AG04449 (cell line): ENCODE data around the gene CHCHD5.

Experiments
- CTCF ChIA-PET: fragments of 350-600 bp; formaldehyde crosslinking; extraction: SDS; loops from one replicate; lab custom pipeline; 2021; ENCODE audit warnings: antibody characterized with exemption; lab: Yijun Ruan, JAX
- POLR2A ChIA-PET: fragments of 400-600, 350-600 bp; formaldehyde crosslinking; extraction: SDS; loops from one replicate; lab custom pipeline; 2020; ENCODE audit warnings: antibody characterized with exemption, inconsistent platforms; lab: Yijun Ruan, JAX
- DNase-seq: peaks from one replicate; pipeline ENCODE4 v3.0.0-alpha.2; 2010; ENCODE audit warnings: low read depth, low spot score
- H3K4me3 ChIP-seq: 2 replicates; pipeline ENCODE4 v1.5.1; 2011; ENCODE audit warnings: low read depth, mild to moderate bottlenecking, control low read depth, low read length
- CTCF ChIP-seq: IDR thresholded peaks from one replicate; pipeline ENCODE4 v1.5.1; 2011; ENCODE audit warnings: mild to moderate bottlenecking, moderate library complexity, low read length, control low read depth, inconsistent platforms; ENCODE audit not compliant: insufficient read depth; ENCODE audit errors: missing control alignments

CHCHD5 gene

GRCh38 chr2:112626604-112627059 is 42.2 kb downstream of the CHCHD5 start:
- H3K4me3 ChIP-seq, result peak overlapping the region; percentile 9
- TF ChIP-seq CTCF, result peak; percentile 91
- no peak for DNase-seq
- POLR2A ChIA-PET, result interaction anchor here (2.7 to 10.7 kb wide), 3 partner anchors 15 to 99 kb away, joined by 14 to 102 read pairs (median 26); partner anchors contain the start of gene SLC20A1
- CTCF ChIA-PET, result interaction anchor here (0.6 to 11.3 kb wide), 25 partner anchors 11 to 315 kb away, joined by 3 to 206 read pairs (median 5); partner anchors contain the start of genes CHCHD5, NT5DC4 and SLC20A1

- CTCF ChIA-PET, result interaction anchor here (0.6 to 11.3 kb wide), 23 partner anchors 10 to 315 kb away, joined by 3 to 206 read pairs (median 5); partner anchors contain the start of genes CHCHD5, NT5DC4 and SLC20A1
- POLR2A ChIA-PET, result interaction anchor here (2.7 to 10.7 kb wide), 3 partner anchors 14 to 98 kb away, joined by 14 to 102 read pairs (median 26); partner anchors contain the start of gene SLC20A1
- peak; percentile 76 for DNase-seq
- peak overlapping the region; percentile 9; the same call in 1 of the 2 replicates for H3K4me3 ChIP-seq
- no peak for TF ChIP-seq CTCF
Observed at GRCh38 chr2:112627060-112628040, 42.9 kb downstream of the CHCHD5 start.

GRCh38 chr2:112629224-112629623 is 44.8 kb downstream of the CHCHD5 start:
- no peak for TF ChIP-seq CTCF
- ChIA-PET POLR2A (interaction anchor here (0.6 to 10.7 kb wide), 3 partner anchors 9 to 17 kb away, joined by 3 to 102 read pairs (median 26); partner anchors contain the start of gene SLC20A1), CTCF (interaction anchor here (1.0 to 11.3 kb wide), 5 partner anchors 8 to 120 kb away, joined by 3 to 206 read pairs (median 7); partner anchors contain the start of gene SLC20A1)
- DNase-seq, result no peak
- H3K4me3 ChIP-seq, result no peak overlapping the region

- CTCF ChIA-PET, result interaction anchor here (1.0 to 11.3 kb wide), 4 partner anchors 7 to 98 kb away, joined by 3 to 206 read pairs (median 70); partner anchors contain the start of gene SLC20A1
- POLR2A ChIA-PET, result interaction anchor here (10.7 kb wide), 1 partner anchor 17 kb away, joined by 102 read pairs; the partner anchor contains the start of gene SLC20A1
- DNase-seq, result no peak
- TF ChIP-seq CTCF, result no peak
- H3K4me3 ChIP-seq, result no peak overlapping the region
Observed at GRCh38 chr2:112629823-112630222, 45.4 kb downstream of the CHCHD5 start.

GRCh38 chr2:112630268-112630667 is 45.9 kb downstream of the CHCHD5 start:
- no peak for TF ChIP-seq CTCF
- POLR2A ChIA-PET, result interaction anchor here (10.7 kb wide), 1 partner anchor 16 kb away, joined by 102 read pairs; the partner anchor contains the start of gene SLC20A1
- CTCF ChIA-PET, result interaction anchor here (1.6 to 11.3 kb wide), 3 partner anchors 14 to 97 kb away, joined by 7 to 206 read pairs (median 133); partner anchors contain the start of gene SLC20A1
- H3K4me3 ChIP-seq, result no peak overlapping the region
- no peak for DNase-seq
